ENCODE data around the gene NOS1AP. TPM values are rescaled to one million over a fixed set of nuclear protein-coding genes. Genes with fewer than 3 reads are reported as not detected.

NOS1AP gene
- total RNA-seq = 3.5 TPM
- long read RNA-seq, partial matches to known transcripts = 6 of 7 reads
- long read RNA-seq, other reads (novel, unspliced or antisense) = 1 of 7 reads

GRCh38 chr1:162069334-162070093 is at the start of gene NOS1AP:
Gene NOS1AP (plus strand): TSS chr1:162069691. CDS start chr1:162070178, 487 bp downstream.
- intact Hi-C loops (cut with DNase I) = loop anchor here (5.0 kb wide), 1 partner anchor 63 kb away; no protein-coding TSS in a partner anchor
- peak; percentile 97 for ATAC-seq
- DNase-seq (ENCODE audit: missing footprints) = peak; percentile 92

- intact Hi-C loops (cut with DNase I) = no loop called here
- DNase-seq (ENCODE audit: missing footprints) (no peak), ATAC-seq (no peak)
Observed at GRCh38 chr1:162020150-162020549, 49.3 kb upstream of the NOS1AP start.

- ATAC-seq = no peak
- DNase-seq (ENCODE audit: missing footprints) = no peak
- intact Hi-C loops (cut with DNase I) = no loop called here
Observed at GRCh38 chr1:162021124-162021523, 48.4 kb upstream of the NOS1AP start.

- intact Hi-C loops (cut with DNase I) = no loop called here
- ATAC-seq (no peak), DNase-seq (ENCODE audit: missing footprints) (no peak)
Observed at GRCh38 chr1:162022626-162023025, 46.9 kb upstream of the NOS1AP start.

- no peak for DNase-seq (ENCODE audit: missing footprints)
- intact Hi-C loops (cut with DNase I) = no loop called here
- ATAC-seq = no peak
Observed at GRCh38 chr1:162023181-162023546, 46.3 kb upstream of the NOS1AP start.

GRCh38 chr1:162023547-162024501 is 45.7 kb upstream of the NOS1AP start, which contains the start of gene OLFML2B:
Gene OLFML2B (minus strand): TSS chr1:162023869. CDS start chr1:162023430, 439 bp downstream.
- intact Hi-C loops (cut with DNase I) = no loop called here
- ATAC-seq = peak; percentile 88
- DNase-seq (ENCODE audit: missing footprints) = peak; percentile 88

GRCh38 chr1:162025541-162025940 is 44.0 kb upstream of the NOS1AP start:
- ATAC-seq = no peak
- DNase-seq (ENCODE audit: missing footprints) = no peak
- intact Hi-C loops (cut with DNase I) = no loop called here

- intact Hi-C loops (cut with DNase I) = no loop called here
- no peak for DNase-seq (ENCODE audit: missing footprints)
- ATAC-seq = no peak
Observed at GRCh38 chr1:162026881-162027280, 42.6 kb upstream of the NOS1AP start.

- intact Hi-C loops (cut with DNase I) = no loop called here
- no peak for DNase-seq (ENCODE audit: missing footprints)
- no peak for ATAC-seq
Observed at GRCh38 chr1:162028726-162029125, 40.8 kb upstream of the NOS1AP start.

- ATAC-seq (no peak), DNase-seq (ENCODE audit: missing footprints) (no peak)
- intact Hi-C loops (cut with DNase I) = no loop called here
Observed at GRCh38 chr1:162029157-162029556, 40.3 kb upstream of the NOS1AP start.

- DNase-seq (ENCODE audit: missing footprints) (no peak), ATAC-seq (no peak)
- intact Hi-C loops (cut with DNase I) = no loop called here
Observed at GRCh38 chr1:162030759-162031280, 38.7 kb upstream of the NOS1AP start.

GRCh38 chr1:162033428-162033827 is 36.1 kb upstream of the NOS1AP start:
- intact Hi-C loops (cut with DNase I) = no loop called here
- ATAC-seq (peak; percentile 79), DNase-seq (ENCODE audit: missing footprints) (no peak)

GRCh38 chr1:162035241-162035640 is 34.2 kb upstream of the NOS1AP start:
- DNase-seq (ENCODE audit: missing footprints) = no peak
- ATAC-seq = no peak

GRCh38 chr1:162036163-162036562 is 33.3 kb upstream of the NOS1AP start:
- intact Hi-C loops (cut with DNase I) = loop anchor here (5.0 kb wide), 1 partner anchor 174 kb away; no protein-coding TSS in a partner anchor
- no peak for ATAC-seq
- no peak for DNase-seq (ENCODE audit: missing footprints)

More at GRCh38 chr1:162035241-162035640, 34.2 kb upstream of the NOS1AP start:
- intact Hi-C loops (cut with DNase I) = loop anchor here (5.0 kb wide), 1 partner anchor 173 kb away; no protein-coding TSS in a partner anchor

- intact Hi-C loops (cut with DNase I) = loop anchor here (5.0 kb wide), 1 partner anchor 176 kb away; no protein-coding TSS in a partner anchor
- ATAC-seq (no peak), DNase-seq (ENCODE audit: missing footprints) (no peak)
Observed at GRCh38 chr1:162038624-162039023, 30.9 kb upstream of the NOS1AP start.

- intact Hi-C loops (cut with DNase I) = no loop called here
- DNase-seq (ENCODE audit: missing footprints) (no peak), ATAC-seq (no peak)
Observed at GRCh38 chr1:162040001-162040400, 29.5 kb upstream of the NOS1AP start.

- DNase-seq (ENCODE audit: missing footprints) (no peak), ATAC-seq (no peak)
- intact Hi-C loops (cut with DNase I) = no loop called here
Observed at GRCh38 chr1:162040657-162041056, 28.8 kb upstream of the NOS1AP start.

GRCh38 chr1:162042361-162042760 is 27.1 kb upstream of the NOS1AP start:
- intact Hi-C loops (cut with DNase I) = no loop called here
- no peak for ATAC-seq
- DNase-seq (ENCODE audit: missing footprints) = no peak

GRCh38 chr1:162046921-162047320 is 22.6 kb upstream of the NOS1AP start:
- DNase-seq (ENCODE audit: missing footprints) (no peak), ATAC-seq (no peak)
- intact Hi-C loops (cut with DNase I) = no loop called here
